Measurements from ENCODE around the gene MAN2A2. TPM values are rescaled to one million over a fixed set of nuclear protein-coding genes. Genes with fewer than 3 reads are reported as not detected.

Gene MAN2A2
- total and polyA plus RNA-seq, 2 experiments from 2014 or later: 11.2 to 32.7 TPM

- Histone ChIP-seq H3K9me3 (ENCODE audit: low read depth) (no peaks in the 10 kb centered on the region), H3K79me2 (peaks cover 11% of the 10 kb centered on the region), H2AFZ (no peak overlapping the region), H3K4me2 (no peak overlapping the region), H3K4me1 (ENCODE audit: insufficient read depth) (peaks cover 34% of the 10 kb centered on the region), H4K20me1 (ENCODE audit: insufficient read depth, poor library complexity, severe bottlenecking) (no peaks in the 10 kb centered on the region), H3K36me3 (replicated peaks; ENCODE audit: insufficient read depth, low read depth) (no peaks in the 10 kb centered on the region), H3K4me3 (no peak overlapping the region), H3K27me3 (no peaks in the 10 kb centered on the region), H3K9me2 (replicated peaks; ENCODE audit: insufficient read depth) (no peaks in the 10 kb centered on the region), H3K27ac (no peak overlapping the region)
- 78% methylated on average over 3 of the region's 3 CpGs for WGBS (ENCODE audit: low lambda C conversion rate, missing lambda C conversion rate)
- TF ChIP-seq CTCF (IDR thresholded peaks at IDR 0.05; ENCODE audit: poor library complexity) (no peak), EZH2phosphoT487 (IDR thresholded peaks at IDR 0.05; ENCODE audit: low read depth, severe bottlenecking, unreplicated experiment) (no peak), EZH2 (IDR thresholded peaks at IDR 0.05; ENCODE audit: borderline replicate concordance) (no peak)
- no peak for DNase-seq (ENCODE audit: low spot score)
These were observed 36.3 kb upstream of the MAN2A2 start for GRCh38 chr15:90866800-90867199.

- Histone ChIP-seq H4K20me1 (ENCODE audit: insufficient read depth, poor library complexity, severe bottlenecking) (peaks cover 3% of the 10 kb centered on the region), H3K9me3 (ENCODE audit: low read depth) (no peaks in the 10 kb centered on the region), H3K4me1 (ENCODE audit: insufficient read depth) (peaks cover 46% of the 10 kb centered on the region), H3K4me3 (no peak within 1 kb of the TSS), H2AFZ (no peak within 1 kb of the TSS), H3K27me3 (no peaks in the 10 kb centered on the region), H3K36me3 (replicated peaks; ENCODE audit: insufficient read depth, low read depth) (no peaks in the 10 kb centered on the region), H3K27ac (peak within 1 kb of the TSS; percentile 89), H3K4me2 (peak within 1 kb of the TSS; percentile 95), H3K79me2 (peaks cover 26% of the 10 kb centered on the region), H3K9me2 (replicated peaks; ENCODE audit: insufficient read depth) (no peaks in the 10 kb centered on the region)
- no peak for DNase-seq (ENCODE audit: low spot score)
- TF ChIP-seq EZH2phosphoT487 (IDR thresholded peaks at IDR 0.05; ENCODE audit: low read depth, severe bottlenecking, unreplicated experiment): no peak
- no peak for TF ChIP-seq CTCF (IDR thresholded peaks at IDR 0.05; ENCODE audit: poor library complexity)
- no peak for TF ChIP-seq EZH2 (IDR thresholded peaks at IDR 0.05; ENCODE audit: borderline replicate concordance)
- 70% methylated on average over 6 of the region's 6 CpGs for WGBS (ENCODE audit: low lambda C conversion rate, missing lambda C conversion rate)
These were observed 34.8 kb upstream of the MAN2A2 start, which contains the start of gene FURIN for GRCh38 chr15:90868261-90868689. Gene FURIN, plus strand, starts transcription at chr15:90868588. Its CDS starts 7,153 bp downstream, at chr15:90875741.

- Histone ChIP-seq H3K36me3 (replicated peaks; ENCODE audit: insufficient read depth, low read depth) (no peaks in the 10 kb centered on the region), H3K27me3 (no peaks in the 10 kb centered on the region), H3K4me1 (ENCODE audit: insufficient read depth) (peaks cover 55% of the 10 kb centered on the region), H3K27ac (peak overlapping the region; percentile 89), H3K4me3 (no peak overlapping the region), H3K9me3 (ENCODE audit: low read depth) (no peaks in the 10 kb centered on the region), H3K9me2 (replicated peaks; ENCODE audit: insufficient read depth) (no peaks in the 10 kb centered on the region), H3K4me2 (peak overlapping the region; percentile 95), H2AFZ (no peak overlapping the region), H4K20me1 (ENCODE audit: insufficient read depth, poor library complexity, severe bottlenecking) (peaks cover 11% of the 10 kb centered on the region), H3K79me2 (peaks cover 34% of the 10 kb centered on the region)
- TF ChIP-seq EZH2 (IDR thresholded peaks at IDR 0.05; ENCODE audit: borderline replicate concordance): no peak
- TF ChIP-seq EZH2phosphoT487 (IDR thresholded peaks at IDR 0.05; ENCODE audit: low read depth, severe bottlenecking, unreplicated experiment): no peak
- no peak for TF ChIP-seq CTCF (IDR thresholded peaks at IDR 0.05; ENCODE audit: poor library complexity)
- DNase-seq (ENCODE audit: low spot score): no peak
These were observed 34.0 kb upstream of the MAN2A2 start for GRCh38 chr15:90869140-90869541.

Data from hepatocyte (in vitro differentiated cells).